NCI-H82 (cell line): ENCODE data around the gene CRTAC1.
A peak's percentile ranks its signal among the peaks of the same experiment; 100 is the strongest.
"Not testable (repeated sequence)": the region's sequence is repeated elsewhere in the genome, so short reads cannot be mapped to it uniquely, and the experiment has no call there.

Source experiments
- DNase-seq: peaks from one replicate; lab custom pipeline; 2025; lab: John Stamatoyannopoulos, UW

The CRTAC1 gene

GRCh38 chr10:97842656-97843280, 187.7 kb downstream of the CRTAC1 start:
- peak; percentile 14 for DNase-seq

- DNase-seq = not testable (repeated sequence)
Measured at GRCh38 chr10:97842114-97842513, 188.3 kb downstream of the CRTAC1 start.

- DNase-seq = not testable (repeated sequence)
Measured at GRCh38 chr10:97841166-97841565, 189.3 kb downstream of the CRTAC1 start.

GRCh38 chr10:97838091-97838490, 192.3 kb downstream of the CRTAC1 start:
- no peak for DNase-seq

- DNase-seq = no peak
Measured at GRCh38 chr10:97836446-97836845, 194.0 kb downstream of the CRTAC1 start.

GRCh38 chr10:97831259-97831658, 199.2 kb downstream of the CRTAC1 start:
- no peak for DNase-seq

- DNase-seq = no peak
Measured at GRCh38 chr10:97830064-97830463, 200.4 kb downstream of the CRTAC1 start.

- DNase-seq = no peak
Measured at GRCh38 chr10:97828721-97829120, 201.7 kb downstream of the CRTAC1 start.

GRCh38 chr10:97827702-97828291, 202.6 kb downstream of the CRTAC1 start:
- DNase-seq = no peak

GRCh38 chr10:97826892-97827291, 203.5 kb downstream of the CRTAC1 start:
- no peak for DNase-seq

- DNase-seq = no peak
Measured at GRCh38 chr10:97825020-97825760, 205.2 kb downstream of the CRTAC1 start.

GRCh38 chr10:97823734-97824133, 206.7 kb downstream of the CRTAC1 start:
- DNase-seq = no peak

GRCh38 chr10:97822261-97822687, 208.1 kb downstream of the CRTAC1 start:
- DNase-seq = no peak

- no peak for DNase-seq
Measured at GRCh38 chr10:97821308-97822038, 208.9 kb downstream of the CRTAC1 start.

GRCh38 chr10:97820096-97820704, 210.2 kb downstream of the CRTAC1 start:
- no peak for DNase-seq

- peak; percentile 4 for DNase-seq
Measured at GRCh38 chr10:97818572-97818971, 211.8 kb downstream of the CRTAC1 start.

- no peak for DNase-seq
Measured at GRCh38 chr10:97816609-97817008, 213.8 kb downstream of the CRTAC1 start.
